Lung (tissue), 12 donors: ENCODE measurements around the gene GRIK1. TPM values are rescaled to one million over a fixed set of nuclear protein-coding genes. Genes with fewer than 3 reads are reported as not detected.
A peak's percentile ranks its signal among the peaks of the same experiment; 100 is the strongest.

Source experiments
- ATAC-seq: fragments of 200-7000 bp; cut with Tn5 transposase; one replicate; pipeline ENCODE4 v1.9.1; 2020; ENCODE audit warnings: moderate number of reproducible peaks; ENCODE audit not compliant: insufficient read depth, low FRiP score
- DNase-seq, 3 donors: peaks; one replicate each; pipeline ENCODE4 v3.0.0-alpha.2; 2013 to 2017
- H3K27ac ChIP-seq, 2 donors: one replicate each; pipeline ENCODE4 v1.5.1; 2013; ENCODE audit warnings: mild to moderate bottlenecking in 2 of 2, moderate library complexity in 2 of 2, control low read depth in 1 of 2, inconsistent platforms in 1 of 2, low read depth in 1 of 2, low read length in 1 of 2
- H3K27me3 ChIP-seq, 3 donors: one replicate each; pipeline ENCODE4 v1.5.1; 2013; ENCODE audit warnings: low read length in 2 of 3; ENCODE audit not compliant: control insufficient read depth in 3 of 3, insufficient read depth in 3 of 3
- H3K36me3 ChIP-seq, 4 donors: one replicate each; pipeline ENCODE4 v1.5.1; 2013; ENCODE audit warnings: low read length in 4 of 4, mild to moderate bottlenecking in 1 of 4, moderate library complexity in 1 of 4; ENCODE audit not compliant: control insufficient read depth in 4 of 4, insufficient read depth in 4 of 4
- H3K4me1 ChIP-seq, 5 donors: one replicate each; pipeline ENCODE4 v1.5.1; 2013; ENCODE audit warnings: low read length in 5 of 5, mild to moderate bottlenecking in 2 of 5, moderate library complexity in 1 of 5; ENCODE audit not compliant: control insufficient read depth in 5 of 5, insufficient read depth in 5 of 5
- H3K4me3 ChIP-seq: one replicate; pipeline ENCODE4 v1.5.1; 2013; ENCODE audit warnings: mild to moderate bottlenecking, control low read depth, moderate library complexity
- H3K9ac ChIP-seq, 2 donors: one replicate each; pipeline ENCODE4 v1.5.1; 2013; ENCODE audit warnings: low read length in 2 of 2, control low read depth in 1 of 2; ENCODE audit not compliant: insufficient read depth in 1 of 2
- H3K9me3 ChIP-seq, 4 donors: one replicate each; pipeline ENCODE4 v1.5.1; 2013; ENCODE audit warnings: low read length in 3 of 4, mild to moderate bottlenecking in 1 of 4, moderate library complexity in 1 of 4; ENCODE audit not compliant: control insufficient read depth in 4 of 4, insufficient read depth in 3 of 4
- CTCF ChIP-seq: IDR thresholded peaks from 2 replicates; pipeline ENCODE4 v1.5.1; 2012; ENCODE audit warnings: mild to moderate bottlenecking; ENCODE audit errors: control extremely low read depth, extremely low read depth
- WGBS, 2 donors: extraction: QIAGEN DNeasy Blood & Tissue Kit; methylation state at CpG; one replicate each; pipeline ENCODE4 v1.1.7; 2013; 5-methylcytosine and 5-hydroxymethylcytosine counted together
- polyA plus RNA-seq, 2 donors: library from polyadenylated mRNA; stranded (reverse); fragments of 200-250 nt; gene quantifications; one replicate each; pipeline ENCODE4 v1.2.1, GENCODE V29; 2013
- total RNA-seq, 2 donors: library from RNA; depleted of rRNA in 1 of 2; stranded (reverse); fragments of >200 nt in 1 of 2; gene quantifications; one replicate each; pipeline ENCODE4 v1.2.1, GENCODE V29; 2014 to 2021
- donor health status: control.
- donor health status: control.
- donor health status: Bipolar disorder and iron deficiency.
- donor health status: healthy.
- donor health status: DM: yes; HTN: yes; CAD: no.

Gene GRIK1
- total and polyA plus RNA-seq, 4 donors, result 0.26 TPM; not detected in 3

GRCh38 chr21:29557931-29558725, 381.7 kb downstream of the GRIK1 start:
- no peak overlapping the region for H3K9ac ChIP-seq
- H3K27ac ChIP-seq, result no peak overlapping the region
- H3K4me3 ChIP-seq, result no peak overlapping the region
- no peak for TF ChIP-seq CTCF
- DNase-seq, result no peak
- WGBS, 2 donors, result 91 to 97% methylated on average over 1 of the region's 1 CpG
- H3K9me3 ChIP-seq, result no peaks in the 10 kb centered on the region
- H3K4me1 ChIP-seq, result no peaks in the 10 kb centered on the region
- no peak for ATAC-seq
- no peaks in the 10 kb centered on the region for H3K36me3 ChIP-seq
- no peaks in the 10 kb centered on the region for H3K27me3 ChIP-seq

GRCh38 chr21:29557200-29557599, 382.6 kb downstream of the GRIK1 start:
- no peaks in the 10 kb centered on the region for H3K9me3 ChIP-seq
- no peak for TF ChIP-seq CTCF
- H3K9ac ChIP-seq, result no peak overlapping the region
- peak in 1 of 3 donors; percentile 10 for DNase-seq
- no peaks in the 10 kb centered on the region for H3K36me3 ChIP-seq
- no peaks in the 10 kb centered on the region for H3K4me1 ChIP-seq
- H3K4me3 ChIP-seq, result no peak overlapping the region
- no peak overlapping the region for H3K27ac ChIP-seq
- ATAC-seq, result no peak
- 52 to 59% methylated on average over 1 of the region's 1 CpG for WGBS, 2 donors
- no peaks in the 10 kb centered on the region for H3K27me3 ChIP-seq

GRCh38 chr21:29555601-29556000, 384.2 kb downstream of the GRIK1 start:
- 63 to 77% methylated on average over 2 of the region's 2 CpGs for WGBS, 2 donors
- H3K27me3 ChIP-seq, result no peaks in the 10 kb centered on the region
- H3K9ac ChIP-seq, result no peak overlapping the region
- H3K36me3 ChIP-seq, result no peaks in the 10 kb centered on the region
- H3K9me3 ChIP-seq, result no peaks in the 10 kb centered on the region
- no peak overlapping the region for H3K4me3 ChIP-seq
- TF ChIP-seq CTCF, result no peak
- no peaks in the 10 kb centered on the region for H3K4me1 ChIP-seq
- DNase-seq (peak in 2 of 3 donors; percentile 2 to 11), ATAC-seq (no peak)
- H3K27ac ChIP-seq, result no peak overlapping the region

GRCh38 chr21:29550205-29550604, 389.6 kb downstream of the GRIK1 start:
- DNase-seq (no peak), ATAC-seq (no peak)
- H3K4me1 ChIP-seq, result peaks cover 0 to 8% (median 0%) of the 10 kb centered on the region in 5 donors
- H3K36me3 ChIP-seq, result no peaks in the 10 kb centered on the region
- TF ChIP-seq CTCF, result no peak
- no peak overlapping the region for H3K27ac ChIP-seq
- peaks cover 0 to 1% (median 0%) of the 10 kb centered on the region in 4 donors for H3K9me3 ChIP-seq
- H3K27me3 ChIP-seq, result no peaks in the 10 kb centered on the region
- H3K4me3 ChIP-seq, result no peak overlapping the region
- WGBS, 2 donors, result 88 to 89% methylated on average over 2 of the region's 2 CpGs
- no peak overlapping the region for H3K9ac ChIP-seq
